Natural killer cell (primary cell): ENCODE data around the gene C1QTNF7. TPM values are rescaled to one million over a fixed set of nuclear protein-coding genes. Genes with fewer than 3 reads are reported as not detected.

Experiments used
- ATAC-seq, 3 donors: fragments of 150-1000 bp in 2 of 3; fragments of 200-7000 bp in 1 of 3; cut with Tn5 transposase; 1 replicate in 1 of 3; 2 replicates in 2 of 3; pipeline ENCODE4 v1.10.0; 2021; ENCODE audit warnings: mild to moderate bottlenecking in 2 of 3, moderate library complexity in 2 of 3
- DNase-seq, 2 donors: peaks; one replicate each; pipeline versions ENCODE4 v3.0.0 to v3.0.0-alpha.2; 2013 to 2021; ENCODE audit warnings: mixed read lengths in 1 of 2
- H3K27ac ChIP-seq: one replicate; pipeline ENCODE4 v1.5.1; 2013; ENCODE audit warnings: mild to moderate bottlenecking, low read length
- H3K27me3 ChIP-seq: one replicate; pipeline ENCODE4 v1.6.1; 2013; ENCODE audit warnings: low read length; ENCODE audit not compliant: control insufficient read depth, insufficient read depth
- H3K36me3 ChIP-seq: one replicate; pipeline ENCODE4 v1.6.1; 2013; ENCODE audit warnings: low read length; ENCODE audit not compliant: control insufficient read depth, insufficient read depth
- H3K4me1 ChIP-seq: one replicate; pipeline ENCODE4 v1.6.1; 2013; ENCODE audit warnings: low read length; ENCODE audit not compliant: control insufficient read depth, insufficient read depth
- H3K4me3 ChIP-seq: one replicate; pipeline ENCODE4 v1.5.1; 2013; ENCODE audit warnings: low read length
- H3K9me3 ChIP-seq: one replicate; pipeline ENCODE4 v1.6.1; 2013; ENCODE audit warnings: low read length; ENCODE audit not compliant: control insufficient read depth, insufficient read depth
- H3K27ac Mint-ChIP-seq, 2 donors: one replicate each; pipeline ENCODE4 v1.8.0; 2022; ENCODE audit warnings: mild to moderate bottlenecking in 2 of 2, mixed read lengths in 2 of 2, moderate library complexity in 1 of 2
- H3K27me3 Mint-ChIP-seq, 2 donors: one replicate each; pipeline ENCODE4 v1.8.0; 2022; ENCODE audit warnings: low read depth in 2 of 2, mixed read lengths in 2 of 2
- H3K36me3 Mint-ChIP-seq: one replicate; pipeline ENCODE4 v1.8.0; 2022; ENCODE audit warnings: mixed read lengths
- H3K4me1 Mint-ChIP-seq, 2 donors: one replicate each; pipeline ENCODE4 v1.8.0; 2022; ENCODE audit warnings: mixed read lengths in 2 of 2
- H3K4me3 Mint-ChIP-seq: one replicate; pipeline ENCODE4 v1.8.0; 2022; ENCODE audit warnings: mild to moderate bottlenecking, moderate library complexity, mixed read lengths
- H3K9me3 Mint-ChIP-seq, 2 donors: one replicate each; pipeline ENCODE4 v1.8.0; 2022; ENCODE audit warnings: mixed read lengths in 2 of 2
- WGBS: methylation state at CpG from one replicate; pipeline ENCODE4 v1.1.7; 2013; ENCODE audit warnings: missing lambda C conversion rate; ENCODE audit not compliant: insufficient coverage; 5-methylcytosine and 5-hydroxymethylcytosine counted together
- intact Hi-C: fragments of 100-400 bp; cut with micrococcal nuclease; formaldehyde crosslinking; loops from one replicate; pipeline ENCODE4 v1.14.2; 2022
- total RNA-seq, 4 donors: library from RNA; stranded (reverse); fragments of 120-200 nt in 1 of 4; gene quantifications; one replicate each; pipeline versions ENCODE4 v1.2.3 to v1.2.4, GENCODE V29; 2013 to 2022
- TF ChIP-seq, protein P1 (sequence below): fragments of 200-600 bp; IDR thresholded peaks from one replicate; pipeline ENCODE4 v1.8.0; 2022; ENCODE audit warnings: antibody characterized with exemption

The C1QTNF7 gene
- total RNA-seq, 3 donors from 2014 or later (not counting 1 experiment from before 2014, with no cell fraction given) = not detected

GRCh38 chr4:15481961-15482745, 54.3 kb downstream of the C1QTNF7 start:
- WGBS = 100% methylated on average over 1 of the region's 2 CpGs
- TF ChIP-seq, protein P1, sequence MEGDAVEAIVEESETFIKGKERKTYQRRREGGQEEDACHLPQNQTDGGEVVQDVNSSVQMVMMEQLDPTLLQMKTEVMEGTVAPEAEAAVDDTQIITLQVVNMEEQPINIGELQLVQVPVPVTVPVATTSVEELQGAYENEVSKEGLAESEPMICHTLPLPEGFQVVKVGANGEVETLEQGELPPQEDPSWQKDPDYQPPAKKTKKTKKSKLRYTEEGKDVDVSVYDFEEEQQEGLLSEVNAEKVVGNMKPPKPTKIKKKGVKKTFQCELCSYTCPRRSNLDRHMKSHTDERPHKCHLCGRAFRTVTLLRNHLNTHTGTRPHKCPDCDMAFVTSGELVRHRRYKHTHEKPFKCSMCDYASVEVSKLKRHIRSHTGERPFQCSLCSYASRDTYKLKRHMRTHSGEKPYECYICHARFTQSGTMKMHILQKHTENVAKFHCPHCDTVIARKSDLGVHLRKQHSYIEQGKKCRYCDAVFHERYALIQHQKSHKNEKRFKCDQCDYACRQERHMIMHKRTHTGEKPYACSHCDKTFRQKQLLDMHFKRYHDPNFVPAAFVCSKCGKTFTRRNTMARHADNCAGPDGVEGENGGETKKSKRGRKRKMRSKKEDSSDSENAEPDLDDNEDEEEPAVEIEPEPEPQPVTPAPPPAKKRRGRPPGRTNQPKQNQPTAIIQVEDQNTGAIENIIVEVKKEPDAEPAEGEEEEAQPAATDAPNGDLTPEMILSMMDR = no peak
- Mint-ChIP-seq H3K27me3 (no peaks in the 10 kb centered on the region), H3K9me3 (peaks cover 2 to 8% of the 10 kb centered on the region in 2 donors), H3K27ac (no peak overlapping the region), H3K36me3 (peaks cover 6% of the 10 kb centered on the region), H3K4me3 (no peak overlapping the region), H3K4me1 (no peaks in the 10 kb centered on the region)
- Histone ChIP-seq H3K27ac (no peak overlapping the region), H3K36me3 (no peaks in the 10 kb centered on the region), H3K4me3 (no peak overlapping the region), H3K27me3 (no peaks in the 10 kb centered on the region), H3K4me1 (no peaks in the 10 kb centered on the region), H3K9me3 (no peaks in the 10 kb centered on the region)
- intact Hi-C loops = no loop called here
- ATAC-seq (no peak), DNase-seq (no peak)

DNA sequence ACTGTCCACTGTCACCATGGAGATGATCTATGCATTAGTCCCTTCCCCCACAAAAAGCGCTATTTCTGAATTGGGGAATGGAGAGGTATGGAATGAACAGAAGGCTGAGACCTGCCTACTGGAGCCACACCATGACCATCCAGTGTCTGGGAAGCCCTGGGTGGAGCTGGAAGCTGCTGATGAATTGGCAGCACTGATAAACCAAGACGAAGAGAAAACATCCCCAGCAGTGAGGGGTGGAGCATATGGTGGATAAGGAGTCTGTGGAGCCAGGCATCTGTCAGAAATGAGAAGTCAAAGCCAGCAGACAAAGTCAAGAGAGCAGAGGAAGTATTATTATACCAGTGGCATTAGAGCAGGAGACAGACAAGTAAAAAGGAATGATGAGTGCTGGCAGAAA, 55.0 kb downstream of the C1QTNF7 start:
- Mint-ChIP-seq H3K27me3 (peaks cover 0 to 5% of the 10 kb centered on the region in 2 donors), H3K36me3 (peaks cover 11% of the 10 kb centered on the region), H3K9me3 (peaks cover 2 to 11% of the 10 kb centered on the region in 2 donors), H3K4me1 (no peaks in the 10 kb centered on the region), H3K4me3 (no peak overlapping the region), H3K27ac (no peak overlapping the region)
- Histone ChIP-seq H3K36me3 (no peaks in the 10 kb centered on the region), H3K9me3 (no peaks in the 10 kb centered on the region), H3K4me3 (no peak overlapping the region), H3K4me1 (no peaks in the 10 kb centered on the region), H3K27ac (no peak overlapping the region), H3K27me3 (no peaks in the 10 kb centered on the region)
- intact Hi-C loops = no loop called here
- TF ChIP-seq, protein P1 = no peak
- DNase-seq = no peak
- no peak for ATAC-seq
- 85% methylated on average over 1 of the region's 2 CpGs for WGBS

GRCh38 chr4:15488136-15488535, 60.3 kb downstream of the C1QTNF7 start:
- intact Hi-C loops = no loop called here
- H3K36me3 ChIP-seq = no peaks in the 10 kb centered on the region
- peaks cover 20% of the 10 kb centered on the region for H3K36me3 Mint-ChIP-seq
- ATAC-seq (no peak), DNase-seq (no peak)
- H3K4me3 Mint-ChIP-seq = no peak overlapping the region
- no peaks in the 10 kb centered on the region for H3K4me1 ChIP-seq
- peaks cover 0 to 9% of the 10 kb centered on the region in 2 donors for H3K27me3 Mint-ChIP-seq
- H3K4me1 Mint-ChIP-seq = no peaks in the 10 kb centered on the region
- H3K4me3 ChIP-seq = no peak overlapping the region
- H3K9me3 Mint-ChIP-seq = peaks cover 2 to 15% of the 10 kb centered on the region in 2 donors
- H3K27me3 ChIP-seq = no peaks in the 10 kb centered on the region
- H3K27ac Mint-ChIP-seq = no peak overlapping the region
- TF ChIP-seq, protein P1 = no peak
- no peak overlapping the region for H3K27ac ChIP-seq
- peaks cover 2% of the 10 kb centered on the region for H3K9me3 ChIP-seq
